DND-41 (cell line): ENCODE measurements around the gene ANO1.

Source experiments
- ATAC-seq: fragments of 200-7000 bp; cut with Tn5 transposase; 3 replicates; pipeline ENCODE4 v1.9.1; 2021; ENCODE audit warnings: low read depth; ENCODE audit not compliant: insufficient read depth
- DNase-seq: peaks from one replicate; pipeline ENCODE4 v3.0.0-alpha.2; 2020
- H2AFZ ChIP-seq: 2 replicates; pipeline ENCODE4 v1.6.0; 2012; ENCODE audit warnings: low read depth, low read length
- H3K27ac ChIP-seq: 2 replicates; pipeline ENCODE4 v1.5.1; 2012; ENCODE audit warnings: low read length, inconsistent platforms
- H3K27me3 ChIP-seq: fragments of 200-600 bp; sonication (generic); 2 replicates; pipeline ENCODE4 v1.6.0; 2012; ENCODE audit warnings: low read length, mild to moderate bottlenecking, inconsistent platforms; ENCODE audit not compliant: insufficient read depth, poor library complexity
- H3K36me3 ChIP-seq: 2 replicates; pipeline ENCODE4 v1.5.1; 2012; ENCODE audit warnings: low read length, inconsistent platforms; ENCODE audit not compliant: insufficient read depth
- H3K4me1 ChIP-seq: 2 replicates; pipeline ENCODE4 v1.5.1; 2012; ENCODE audit warnings: mild to moderate bottlenecking, low read length; ENCODE audit not compliant: insufficient read depth
- H3K4me2 ChIP-seq: 2 replicates; pipeline ENCODE4 v1.6.0; 2012; ENCODE audit warnings: mild to moderate bottlenecking, moderate library complexity, low read length, inconsistent platforms; ENCODE audit not compliant: insufficient read depth
- H3K4me3 ChIP-seq, 2 experiments: fragments of 200-600 bp in 1 of 2; shearing (Covaris generic) in 1 of 2; 2 replicates each; pipeline ENCODE4 v1.5.1; 2012 to 2016; ENCODE audit warnings: inconsistent platforms in 2 of 2, low read length in 2 of 2, mild to moderate bottlenecking in 2 of 2, low read depth in 1 of 2, moderate library complexity in 1 of 2
- H3K79me2 ChIP-seq: 2 replicates; pipeline ENCODE4 v1.6.0; 2012; ENCODE audit warnings: low read length, inconsistent platforms; ENCODE audit not compliant: insufficient read depth
- H3K9ac ChIP-seq: 2 replicates; pipeline ENCODE4 v1.6.0; 2012; ENCODE audit warnings: low read depth, mild to moderate bottlenecking, inconsistent platforms, low read length, moderate library complexity
- H3K9me3 ChIP-seq: 2 replicates; pipeline ENCODE4 v1.5.1; 2012; ENCODE audit warnings: low read length, moderate library complexity, mild to moderate bottlenecking, inconsistent platforms; ENCODE audit not compliant: insufficient read depth, severe bottlenecking
- H4K20me1 ChIP-seq: 2 replicates; pipeline ENCODE4 v1.6.0; 2012; ENCODE audit warnings: low read length; ENCODE audit not compliant: insufficient read depth
- EZH2 ChIP-seq: IDR thresholded peaks from 3 replicates; pipeline ENCODE4 v1.6.1; 2012; ENCODE audit warnings: borderline replicate concordance, low read depth, mild to moderate bottlenecking, moderate library complexity, low read length, inconsistent platforms; ENCODE audit not compliant: severe bottlenecking
- TF ChIP-seq, protein P1 (sequence below): IDR thresholded peaks from 2 replicates; pipeline ENCODE4 v1.5.1; 2012; ENCODE audit warnings: borderline replicate concordance, low read length, moderate library complexity, mild to moderate bottlenecking; ENCODE audit not compliant: poor library complexity, severe bottlenecking; ENCODE audit errors: extremely low read depth

Gene ANO1

DNA sequence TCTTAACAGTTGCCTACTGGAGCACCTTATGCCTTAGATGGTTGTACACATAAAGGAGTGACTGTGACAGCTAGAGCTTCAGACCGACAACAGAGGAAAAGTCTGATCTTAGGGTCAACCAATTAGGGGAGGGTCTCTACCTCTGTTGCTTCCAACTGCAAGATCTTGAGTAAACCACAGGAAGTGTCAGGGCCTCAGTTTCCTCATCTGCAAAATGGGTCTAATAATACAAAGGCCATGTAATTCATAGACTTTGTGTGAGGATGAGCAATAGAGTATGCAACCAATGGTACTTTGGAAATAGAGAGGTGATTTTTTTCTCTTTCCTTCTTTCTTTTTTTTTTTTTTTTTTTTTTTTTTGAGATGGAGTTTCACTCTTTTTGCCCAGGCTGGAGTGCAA is 16.4 kb upstream of the ANO1 start:
- no peaks in the 10 kb centered on the region for H4K20me1 ChIP-seq
- no peak overlapping the region for H3K9ac ChIP-seq
- no peak overlapping the region for H2AFZ ChIP-seq
- H3K36me3 ChIP-seq = no peaks in the 10 kb centered on the region
- no peak for TF ChIP-seq EZH2
- TF ChIP-seq, protein P1, sequence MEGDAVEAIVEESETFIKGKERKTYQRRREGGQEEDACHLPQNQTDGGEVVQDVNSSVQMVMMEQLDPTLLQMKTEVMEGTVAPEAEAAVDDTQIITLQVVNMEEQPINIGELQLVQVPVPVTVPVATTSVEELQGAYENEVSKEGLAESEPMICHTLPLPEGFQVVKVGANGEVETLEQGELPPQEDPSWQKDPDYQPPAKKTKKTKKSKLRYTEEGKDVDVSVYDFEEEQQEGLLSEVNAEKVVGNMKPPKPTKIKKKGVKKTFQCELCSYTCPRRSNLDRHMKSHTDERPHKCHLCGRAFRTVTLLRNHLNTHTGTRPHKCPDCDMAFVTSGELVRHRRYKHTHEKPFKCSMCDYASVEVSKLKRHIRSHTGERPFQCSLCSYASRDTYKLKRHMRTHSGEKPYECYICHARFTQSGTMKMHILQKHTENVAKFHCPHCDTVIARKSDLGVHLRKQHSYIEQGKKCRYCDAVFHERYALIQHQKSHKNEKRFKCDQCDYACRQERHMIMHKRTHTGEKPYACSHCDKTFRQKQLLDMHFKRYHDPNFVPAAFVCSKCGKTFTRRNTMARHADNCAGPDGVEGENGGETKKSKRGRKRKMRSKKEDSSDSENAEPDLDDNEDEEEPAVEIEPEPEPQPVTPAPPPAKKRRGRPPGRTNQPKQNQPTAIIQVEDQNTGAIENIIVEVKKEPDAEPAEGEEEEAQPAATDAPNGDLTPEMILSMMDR = no peak
- no peak overlapping the region for H3K4me3 ChIP-seq
- ATAC-seq = no peak
- H3K79me2 ChIP-seq = no peaks in the 10 kb centered on the region
- H3K4me2 ChIP-seq = no peak overlapping the region
- no peaks in the 10 kb centered on the region for H3K4me1 ChIP-seq
- peaks cover 5% of the 10 kb centered on the region for H3K9me3 ChIP-seq
- no peak for DNase-seq
- no peaks in the 10 kb centered on the region for H3K27me3 ChIP-seq
- H3K27ac ChIP-seq = no peak overlapping the region

DNA sequence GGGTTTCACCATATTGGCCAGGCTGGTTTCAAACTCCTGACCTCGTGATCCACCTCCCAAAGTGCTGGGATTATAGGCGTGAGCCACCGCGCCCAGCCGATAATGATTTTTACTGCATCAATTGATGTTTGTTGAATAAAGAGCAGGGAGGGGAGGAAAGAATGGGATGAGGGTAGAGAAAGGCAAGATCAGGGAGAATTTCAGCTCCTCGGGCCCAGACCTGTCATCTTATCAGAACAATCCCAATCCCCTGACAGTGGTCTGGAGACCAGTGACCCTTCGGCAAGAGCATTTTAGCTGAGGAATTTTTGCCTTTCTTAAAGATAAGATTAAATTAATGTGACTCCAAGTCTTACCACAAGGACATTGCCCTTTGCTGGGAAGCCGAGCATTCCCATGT is 15.0 kb upstream of the ANO1 start:
- Histone ChIP-seq H3K9me3 (no peaks in the 10 kb centered on the region), H3K4me3 (no peak overlapping the region), H3K4me2 (no peak overlapping the region), H3K4me1 (no peaks in the 10 kb centered on the region), H3K27ac (no peak overlapping the region), H4K20me1 (no peaks in the 10 kb centered on the region), H3K79me2 (no peaks in the 10 kb centered on the region), H3K27me3 (peaks cover 1% of the 10 kb centered on the region), H3K36me3 (no peaks in the 10 kb centered on the region), H3K9ac (no peak overlapping the region), H2AFZ (no peak overlapping the region)
- no peak for TF ChIP-seq EZH2
- TF ChIP-seq, protein P1 = no peak
- DNase-seq = no peak
- no peak for ATAC-seq

DNA sequence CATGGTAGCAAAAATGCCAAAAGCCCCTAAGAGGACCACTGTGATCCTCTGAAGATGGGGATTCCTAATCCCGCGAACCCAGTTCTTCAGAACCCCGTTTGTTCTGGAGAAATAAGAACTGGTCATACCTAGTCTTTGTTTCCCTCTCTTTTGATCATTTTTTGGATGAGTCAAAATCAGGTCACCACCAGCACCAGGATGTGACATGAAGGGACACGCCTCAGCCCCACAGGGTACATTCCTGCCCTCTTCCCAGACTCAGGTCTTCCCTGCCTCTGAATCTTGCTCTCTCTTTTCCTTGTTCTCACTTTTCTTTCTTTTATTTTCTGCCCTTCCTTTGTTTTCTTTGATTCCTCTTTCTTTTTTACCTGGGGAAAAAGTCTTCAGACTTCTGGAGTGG is 14.6 kb upstream of the ANO1 start:
- Histone ChIP-seq H3K36me3 (no peaks in the 10 kb centered on the region), H3K9me3 (no peaks in the 10 kb centered on the region), H3K9ac (no peak overlapping the region), H4K20me1 (no peaks in the 10 kb centered on the region), H3K27ac (no peak overlapping the region), H2AFZ (no peak overlapping the region), H3K4me1 (no peaks in the 10 kb centered on the region), H3K79me2 (no peaks in the 10 kb centered on the region), H3K27me3 (peaks cover 3% of the 10 kb centered on the region), H3K4me3 (no peak overlapping the region), H3K4me2 (no peak overlapping the region)
- ATAC-seq (no peak), DNase-seq (no peak)
- no peak for TF ChIP-seq EZH2
- TF ChIP-seq, protein P1 = no peak

DNA sequence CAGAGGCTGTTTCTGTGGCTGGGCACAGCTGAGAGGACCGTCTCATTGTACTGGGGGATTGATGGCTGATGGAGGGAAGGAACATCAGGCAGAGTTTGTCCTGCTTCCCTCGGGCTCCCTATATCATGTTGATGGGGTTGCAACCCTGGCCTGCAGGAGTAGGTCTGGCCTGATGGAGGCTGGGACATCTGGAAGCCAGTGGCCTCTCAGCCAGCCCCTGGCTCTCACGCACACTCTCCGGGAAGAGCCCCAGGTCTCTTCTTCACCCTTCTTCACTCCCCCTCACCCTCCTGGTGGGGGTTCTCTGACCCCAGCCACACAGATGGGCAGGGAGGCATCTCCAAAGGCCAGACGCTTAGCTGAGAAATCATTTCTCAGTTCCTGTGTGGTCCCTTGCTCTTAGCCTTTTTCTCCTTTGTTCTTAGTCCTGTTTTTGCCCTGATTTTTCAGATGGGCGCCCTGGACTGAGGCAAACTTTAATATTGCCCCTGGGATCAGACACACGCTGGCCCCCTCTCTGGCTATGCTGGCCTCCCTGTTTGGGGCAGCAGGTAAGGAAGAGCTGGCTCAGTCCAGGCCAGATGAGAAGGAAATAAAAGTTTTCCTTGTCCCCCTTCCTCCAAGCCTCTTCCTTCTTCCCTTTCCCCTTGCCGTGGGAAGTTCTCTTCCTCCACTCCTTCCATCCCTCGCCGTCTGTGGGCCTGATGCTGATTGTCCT is 13.9 kb upstream of the ANO1 start:
- Histone ChIP-seq H3K9ac (no peak overlapping the region), H3K4me1 (no peaks in the 10 kb centered on the region), H4K20me1 (no peaks in the 10 kb centered on the region), H3K79me2 (no peaks in the 10 kb centered on the region), H3K27me3 (peaks cover 3% of the 10 kb centered on the region), H3K27ac (no peak overlapping the region), H3K4me2 (no peak overlapping the region), H3K9me3 (no peaks in the 10 kb centered on the region), H3K4me3 (no peak overlapping the region), H3K36me3 (no peaks in the 10 kb centered on the region), H2AFZ (no peak overlapping the region)
- DNase-seq = no peak
- TF ChIP-seq EZH2 = no peak
- TF ChIP-seq, protein P1 = no peak
- ATAC-seq = no peak
